Vagina (tissue), 2 donors: Measurements from ENCODE around the gene ATOH8. TPM values are rescaled to one million over a fixed set of nuclear protein-coding genes. Genes with fewer than 3 reads are reported as not detected.

Experiments used
- DNase-seq, 2 donors: peaks; one replicate each; pipeline ENCODE4 v3.0.0-alpha.2; 2017; ENCODE audit errors: extremely low spot score in 2 of 2
- H3K27ac ChIP-seq: fragments of 200-600 bp; sonication (generic); one replicate; pipeline ENCODE4 v1.5.1; 2019
- H3K27me3 ChIP-seq: fragments of 200-600 bp; sonication (generic); one replicate; pipeline ENCODE4 v1.5.1; 2019
- H3K36me3 ChIP-seq, 2 donors: fragments of 200-600 bp; sonication (generic); one replicate each; pipeline ENCODE4 v1.5.1; 2017 to 2019
- H3K4me1 ChIP-seq: fragments of 200-600 bp; sonication (generic); one replicate; pipeline ENCODE4 v1.5.1; 2019
- H3K4me3 ChIP-seq, 2 donors: fragments of 200-600 bp; sonication (generic); 1 replicate in 1 of 2; 2 replicates in 1 of 2; pipeline ENCODE4 v1.5.1; 2016 to 2019
- H3K9me3 ChIP-seq: fragments of 200-600 bp; sonication (generic); one replicate; pipeline ENCODE4 v1.5.1; 2019
- POLR2A ChIP-seq, 2 donors: fragments of 450-650 bp; IDR thresholded peaks; one replicate each; pipeline ENCODE4 v1.6.1; 2017; ENCODE audit warnings: antibody characterized with exemption in 2 of 2, mild to moderate bottlenecking in 2 of 2, moderate library complexity in 2 of 2
- POLR2AphosphoS5 ChIP-seq, 2 donors: sonication (generic); formaldehyde crosslinking; IDR thresholded peaks; one replicate each; pipeline ENCODE4 v1.9.0; 2017; ENCODE audit warnings: antibody characterized with exemption in 2 of 2, mild to moderate bottlenecking in 2 of 2, low read depth in 1 of 2; ENCODE audit not compliant: insufficient read depth in 1 of 2
- intact Hi-C: fragments of 100-400 bp; cut with DNase I; formaldehyde crosslinking; loops from one replicate; pipeline ENCODE4 v1.15.1; 2023
- total RNA-seq: library from RNA; depleted of rRNA; stranded (reverse); fragments of >200 nt; gene quantifications from one replicate; pipeline ENCODE4 v1.2.3, GENCODE V29; 2016
- TF ChIP-seq, protein P1 (sequence below), 3 experiments: fragments of 450-650 bp in 2 of 3; fragments of 200-600 bp in 1 of 3; sonication (generic) in 1 of 3; IDR thresholded peaks; one replicate each; pipeline ENCODE4 v1.5.1; 2017 to 2019; ENCODE audit warnings: antibody characterized with exemption in 3 of 3, mild to moderate bottlenecking in 2 of 3, moderate library complexity in 2 of 3

Gene ATOH8
- total RNA-seq, 1 donor from 2014 or later, result 66.5 TPM

DNA sequence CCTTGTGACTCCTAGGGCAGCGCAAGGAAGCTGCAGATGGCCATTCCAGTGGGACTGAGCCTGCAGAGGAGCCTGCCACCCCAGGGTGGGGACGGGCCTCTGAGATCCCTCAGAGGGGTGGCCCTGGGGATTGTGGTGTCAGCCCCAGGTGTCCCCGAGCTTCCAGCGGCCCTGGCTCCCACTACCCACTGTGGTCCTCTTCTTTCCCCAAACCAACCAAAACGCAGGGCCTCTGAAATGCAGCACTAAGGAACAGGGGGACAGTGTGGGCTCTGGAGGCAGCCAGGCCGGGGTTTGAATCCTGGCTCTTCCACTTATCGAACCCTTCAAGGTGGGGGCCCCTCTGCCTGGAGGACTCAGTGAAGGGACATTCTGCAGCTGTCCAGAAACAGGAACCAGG lies 32.7 kb downstream of the ATOH8 start:
- no peaks in the 10 kb centered on the region for H3K9me3 ChIP-seq
- no peaks in the 10 kb centered on the region for H3K27me3 ChIP-seq
- peaks cover 33% of the 10 kb centered on the region for H3K4me1 ChIP-seq
- peak overlapping the region; percentile 42 for H3K27ac ChIP-seq
- intact Hi-C loops, result no loop called here
- TF ChIP-seq POLR2AphosphoS5 (IDR thresholded peaks at IDR 0.05; ENCODE audit: insufficient read depth in 1 of 2, low read depth in 1 of 2) (no peak), POLR2A (IDR thresholded peaks at IDR 0.05) (no peak)
- TF ChIP-seq, protein P1, sequence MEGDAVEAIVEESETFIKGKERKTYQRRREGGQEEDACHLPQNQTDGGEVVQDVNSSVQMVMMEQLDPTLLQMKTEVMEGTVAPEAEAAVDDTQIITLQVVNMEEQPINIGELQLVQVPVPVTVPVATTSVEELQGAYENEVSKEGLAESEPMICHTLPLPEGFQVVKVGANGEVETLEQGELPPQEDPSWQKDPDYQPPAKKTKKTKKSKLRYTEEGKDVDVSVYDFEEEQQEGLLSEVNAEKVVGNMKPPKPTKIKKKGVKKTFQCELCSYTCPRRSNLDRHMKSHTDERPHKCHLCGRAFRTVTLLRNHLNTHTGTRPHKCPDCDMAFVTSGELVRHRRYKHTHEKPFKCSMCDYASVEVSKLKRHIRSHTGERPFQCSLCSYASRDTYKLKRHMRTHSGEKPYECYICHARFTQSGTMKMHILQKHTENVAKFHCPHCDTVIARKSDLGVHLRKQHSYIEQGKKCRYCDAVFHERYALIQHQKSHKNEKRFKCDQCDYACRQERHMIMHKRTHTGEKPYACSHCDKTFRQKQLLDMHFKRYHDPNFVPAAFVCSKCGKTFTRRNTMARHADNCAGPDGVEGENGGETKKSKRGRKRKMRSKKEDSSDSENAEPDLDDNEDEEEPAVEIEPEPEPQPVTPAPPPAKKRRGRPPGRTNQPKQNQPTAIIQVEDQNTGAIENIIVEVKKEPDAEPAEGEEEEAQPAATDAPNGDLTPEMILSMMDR (IDR thresholded peaks at IDR 0.05), result no peak
- no peak overlapping the region for H3K4me3 ChIP-seq
- no peak for DNase-seq
- H3K36me3 ChIP-seq, result peaks cover 0 to 16% of the 10 kb centered on the region in 2 donors

DNA sequence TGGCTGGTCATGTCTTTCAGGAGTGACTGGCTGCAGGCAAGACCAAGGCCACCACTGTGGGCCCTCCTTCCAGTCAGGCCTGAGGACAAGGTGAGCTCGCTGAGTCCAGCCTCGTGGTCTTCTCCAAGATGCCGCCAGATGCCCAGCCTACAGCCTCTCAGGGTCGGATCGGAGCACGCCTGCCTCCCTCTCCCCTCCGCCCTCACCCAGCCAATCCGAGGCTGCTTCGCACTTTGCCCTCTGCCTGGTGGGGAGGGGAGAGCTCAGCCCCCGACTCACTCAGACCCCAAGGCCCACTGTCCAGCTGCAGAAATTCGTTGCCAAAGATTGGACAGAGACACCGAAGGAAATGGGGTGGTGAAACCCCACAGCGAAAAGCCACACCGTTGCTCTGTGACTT lies 33.1 kb downstream of the ATOH8 start:
- Histone ChIP-seq H3K4me3 (no peak overlapping the region), H3K27me3 (no peaks in the 10 kb centered on the region), H3K27ac (no peak overlapping the region), H3K9me3 (no peaks in the 10 kb centered on the region), H3K4me1 (peaks cover 35% of the 10 kb centered on the region), H3K36me3 (peaks cover 0 to 16% of the 10 kb centered on the region in 2 donors)
- TF ChIP-seq, protein P1 (IDR thresholded peaks at IDR 0.05), result no peak
- DNase-seq, result no peak
- intact Hi-C loops, result no loop called here

- Histone ChIP-seq H3K9me3 (no peaks in the 10 kb centered on the region), H3K4me3 (no peak overlapping the region), H3K4me1 (peaks cover 41% of the 10 kb centered on the region), H3K27ac (no peak overlapping the region), H3K27me3 (no peaks in the 10 kb centered on the region), H3K36me3 (peaks cover 0 to 16% of the 10 kb centered on the region in 2 donors)
- TF ChIP-seq POLR2A (IDR thresholded peaks at IDR 0.05) (no peak), POLR2AphosphoS5 (IDR thresholded peaks at IDR 0.05; ENCODE audit: insufficient read depth in 1 of 2, low read depth in 1 of 2) (no peak)
- TF ChIP-seq, protein P1 (IDR thresholded peaks at IDR 0.05), result no peak
- intact Hi-C loops, result no loop called here
- no peak for DNase-seq
These were observed 33.6 kb downstream of the ATOH8 start for GRCh38 chr2:85787282-85787980.

DNA sequence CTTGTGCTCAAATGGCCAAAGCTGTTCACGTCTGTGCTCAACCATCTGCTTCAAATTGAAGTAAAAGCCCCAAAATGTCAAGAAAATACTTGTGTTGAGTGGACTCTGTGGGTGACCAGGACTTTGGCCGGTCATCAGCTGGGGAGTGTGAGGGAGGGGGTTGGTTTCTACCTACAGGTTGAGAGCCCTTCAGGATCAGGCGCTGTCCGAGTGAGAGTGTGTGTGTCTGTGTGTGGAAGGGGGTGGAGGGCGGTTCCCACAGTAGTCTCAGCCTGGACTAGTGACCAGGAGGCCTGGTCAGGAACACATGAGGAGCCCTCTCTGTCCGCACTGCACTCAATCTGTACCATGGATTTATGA lies 34.2 kb downstream of the ATOH8 start:
- TF ChIP-seq POLR2AphosphoS5 (IDR thresholded peaks at IDR 0.05; ENCODE audit: insufficient read depth in 1 of 2, low read depth in 1 of 2) (no peak), POLR2A (IDR thresholded peaks at IDR 0.05) (no peak)
- TF ChIP-seq, protein P1 (IDR thresholded peaks at IDR 0.05), result no peak
- intact Hi-C loops, result no loop called here
- Histone ChIP-seq H3K27ac (no peak overlapping the region), H3K4me1 (peaks cover 46% of the 10 kb centered on the region), H3K36me3 (peaks cover 0 to 16% of the 10 kb centered on the region in 2 donors), H3K4me3 (no peak overlapping the region), H3K27me3 (no peaks in the 10 kb centered on the region), H3K9me3 (no peaks in the 10 kb centered on the region)
- no peak for DNase-seq

DNA sequence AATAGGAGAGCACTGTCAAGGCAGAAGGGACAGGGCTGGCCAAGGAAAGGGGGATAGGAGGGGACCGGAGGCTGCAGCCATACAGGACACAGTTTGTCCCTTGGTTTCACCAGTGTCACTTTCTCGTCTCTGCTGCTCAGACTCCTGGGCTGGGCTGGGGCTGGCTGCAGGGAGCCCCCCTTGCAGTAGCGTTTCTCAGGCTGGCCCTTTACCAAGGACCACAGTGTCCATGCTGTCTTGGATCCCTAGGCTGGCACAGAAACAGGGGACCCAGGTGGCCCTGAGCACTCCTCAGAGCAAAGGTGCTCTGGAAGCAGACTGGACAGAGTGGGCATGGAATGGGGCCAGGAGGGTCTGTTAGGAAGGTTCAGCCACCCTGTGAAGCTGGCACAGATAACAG lies 34.8 kb downstream of the ATOH8 start:
- intact Hi-C loops, result no loop called here
- no peaks in the 10 kb centered on the region for H3K9me3 ChIP-seq
- no peak for DNase-seq
- peaks cover 49% of the 10 kb centered on the region for H3K4me1 ChIP-seq
- H3K36me3 ChIP-seq, result peaks cover 0 to 16% of the 10 kb centered on the region in 2 donors
- no peak overlapping the region for H3K4me3 ChIP-seq
- no peak for TF ChIP-seq POLR2A (IDR thresholded peaks at IDR 0.05)
- TF ChIP-seq POLR2AphosphoS5 (IDR thresholded peaks at IDR 0.05; ENCODE audit: insufficient read depth in 1 of 2, low read depth in 1 of 2), result no peak
- TF ChIP-seq, protein P1 (IDR thresholded peaks at IDR 0.05), result no peak
- no peaks in the 10 kb centered on the region for H3K27me3 ChIP-seq
- H3K27ac ChIP-seq, result no peak overlapping the region
